ENCODE data around the gene ZNF385A. TPM values are rescaled to one million over a fixed set of nuclear protein-coding genes. Genes with fewer than 3 reads are reported as not detected.
A peak's percentile ranks its signal among the peaks of the same experiment; 100 is the strongest.

Gene ZNF385A
- total RNA-seq, 4 donors from 2014 or later, result 9.0 to 19.8 (median 13.5) TPM

DNA sequence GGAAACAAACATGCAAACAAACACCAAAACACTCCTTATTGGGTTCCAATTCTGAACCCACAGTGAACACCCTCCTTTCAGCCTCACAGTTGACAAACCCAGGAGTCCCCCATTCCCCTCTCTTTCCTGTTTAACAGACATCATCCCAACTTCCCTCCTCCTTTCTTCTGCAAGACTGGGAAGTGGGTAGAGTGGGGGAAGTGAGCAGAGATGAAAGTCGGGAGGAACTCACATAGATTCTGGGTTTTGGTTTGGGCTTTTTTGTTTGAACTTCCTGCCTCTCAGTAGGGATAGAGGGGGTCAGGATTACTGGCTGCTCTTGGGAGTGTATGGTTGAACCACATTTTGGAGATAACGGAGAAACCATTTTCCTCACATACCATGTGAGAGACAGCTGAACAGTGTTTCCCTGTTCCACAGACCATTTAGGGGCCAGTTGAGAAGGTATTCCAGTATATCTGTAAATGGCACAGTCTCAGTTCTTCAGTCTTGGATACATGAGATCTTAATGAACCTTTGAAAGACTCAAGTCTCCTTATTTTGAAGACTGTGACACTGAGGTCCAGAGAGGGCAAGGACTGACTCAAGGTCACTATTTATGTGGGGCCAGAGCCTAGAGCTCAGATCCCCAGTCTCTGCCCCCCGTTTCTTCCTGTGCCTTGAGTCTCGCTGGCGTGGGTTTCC is 16.4 kb downstream of the ZNF385A start:
- Histone ChIP-seq H3K4me3 (peak overlapping the region in 2 of 4 donors; percentile 31 to 56), H3K36me3 (no peaks in the 10 kb centered on the region), H3K27ac (peak overlapping the region in 3 of 4 donors; percentile 43 to 83 (median 83)), H3K27me3 (no peaks in the 10 kb centered on the region), H3K9me3 (no peaks in the 10 kb centered on the region), H3K4me1 (peaks cover 0 to 47% (median 27%) of the 10 kb centered on the region in 4 donors)
- 20 to 22% methylated on average over 5 of the region's 5 CpGs for WGBS, 2 donors
- TF ChIP-seq EP300 (IDR thresholded peaks at IDR 0.05) (no peak), POLR2A (IDR thresholded peaks at IDR 0.05) (no peak)
- TF ChIP-seq, protein P1, sequence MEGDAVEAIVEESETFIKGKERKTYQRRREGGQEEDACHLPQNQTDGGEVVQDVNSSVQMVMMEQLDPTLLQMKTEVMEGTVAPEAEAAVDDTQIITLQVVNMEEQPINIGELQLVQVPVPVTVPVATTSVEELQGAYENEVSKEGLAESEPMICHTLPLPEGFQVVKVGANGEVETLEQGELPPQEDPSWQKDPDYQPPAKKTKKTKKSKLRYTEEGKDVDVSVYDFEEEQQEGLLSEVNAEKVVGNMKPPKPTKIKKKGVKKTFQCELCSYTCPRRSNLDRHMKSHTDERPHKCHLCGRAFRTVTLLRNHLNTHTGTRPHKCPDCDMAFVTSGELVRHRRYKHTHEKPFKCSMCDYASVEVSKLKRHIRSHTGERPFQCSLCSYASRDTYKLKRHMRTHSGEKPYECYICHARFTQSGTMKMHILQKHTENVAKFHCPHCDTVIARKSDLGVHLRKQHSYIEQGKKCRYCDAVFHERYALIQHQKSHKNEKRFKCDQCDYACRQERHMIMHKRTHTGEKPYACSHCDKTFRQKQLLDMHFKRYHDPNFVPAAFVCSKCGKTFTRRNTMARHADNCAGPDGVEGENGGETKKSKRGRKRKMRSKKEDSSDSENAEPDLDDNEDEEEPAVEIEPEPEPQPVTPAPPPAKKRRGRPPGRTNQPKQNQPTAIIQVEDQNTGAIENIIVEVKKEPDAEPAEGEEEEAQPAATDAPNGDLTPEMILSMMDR (IDR thresholded peaks at IDR 0.05), result no peak
- DNase-seq (ENCODE audit: low spot score in 2 of 2), result no peak

DNA sequence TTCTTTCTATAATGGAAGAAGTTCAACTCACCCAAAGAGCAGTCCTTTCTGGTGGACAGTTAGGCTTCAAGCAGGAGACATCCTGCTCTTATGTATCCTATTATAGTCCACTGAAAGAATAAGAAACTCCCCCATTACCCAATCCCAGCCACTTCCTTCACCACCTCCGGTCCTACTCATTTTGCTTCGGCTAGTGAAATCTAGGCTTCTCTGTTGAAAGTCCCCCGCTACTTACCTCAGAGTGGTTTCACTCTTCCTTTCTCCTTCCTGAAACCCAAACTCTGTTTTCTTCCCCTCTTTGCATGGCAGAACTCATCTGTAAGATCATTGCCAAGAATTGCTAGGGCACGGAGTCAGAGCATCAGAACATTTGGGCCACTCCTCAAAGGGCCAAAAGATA is 20.1 kb downstream of the ZNF385A start, which contains the start of gene GPR84:
Gene GPR84, minus strand, starts transcription at position 74 of the 400 bp plus-strand sequence. CDS start 635 bp downstream, outside the sequence.
- Histone ChIP-seq H3K27ac (no peak within 1 kb of the TSS), H3K9me3 (no peaks in the 10 kb centered on the region), H3K36me3 (no peaks in the 10 kb centered on the region), H3K4me1 (peaks cover 0 to 33% (median 14%) of the 10 kb centered on the region in 4 donors), H3K27me3 (no peaks in the 10 kb centered on the region), H3K4me3 (no peak within 1 kb of the TSS)
- peak in 1 of 2 donors; percentile 38 for TF ChIP-seq EP300 (IDR thresholded peaks at IDR 0.05)
- TF ChIP-seq, protein P1 (IDR thresholded peaks at IDR 0.05), result no peak
- WGBS, 2 donors, result 69 to 78% methylated on average over 4 of the region's 4 CpGs
- DNase-seq (ENCODE audit: low spot score in 2 of 2), result no peak

DNA sequence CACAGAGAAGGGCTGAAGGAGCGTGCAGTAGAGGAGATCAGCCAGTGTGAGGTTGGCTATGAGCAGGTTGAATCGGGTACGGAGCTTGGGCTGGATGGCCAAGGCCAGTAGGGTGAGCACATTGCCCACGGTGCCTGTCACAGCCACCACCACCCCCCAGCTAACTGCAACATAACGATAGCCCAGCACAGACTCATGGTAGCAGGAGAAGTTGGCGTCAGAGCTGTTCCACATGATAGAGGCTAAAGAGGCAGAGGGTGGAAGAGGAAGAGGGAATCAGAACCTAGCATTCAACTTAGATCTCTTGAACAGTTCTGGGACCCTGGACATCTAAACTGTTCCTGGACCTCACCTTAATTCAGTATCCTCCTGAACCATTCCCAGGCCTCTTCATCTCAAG is 20.9 kb downstream of the ZNF385A start:
- Histone ChIP-seq H3K27me3 (no peaks in the 10 kb centered on the region), H3K4me1 (peaks cover 0 to 26% (median 8%) of the 10 kb centered on the region in 4 donors), H3K9me3 (no peaks in the 10 kb centered on the region), H3K27ac (no peak overlapping the region), H3K36me3 (no peaks in the 10 kb centered on the region), H3K4me3 (no peak overlapping the region)
- no peak for DNase-seq (ENCODE audit: low spot score in 2 of 2)
- WGBS, 2 donors, result 72 to 73% methylated on average over 6 of the region's 6 CpGs
- no peak for TF ChIP-seq POLR2A (IDR thresholded peaks at IDR 0.05)
- TF ChIP-seq, protein P1 (IDR thresholded peaks at IDR 0.05), result no peak
- no peak for TF ChIP-seq EP300 (IDR thresholded peaks at IDR 0.05)

DNA sequence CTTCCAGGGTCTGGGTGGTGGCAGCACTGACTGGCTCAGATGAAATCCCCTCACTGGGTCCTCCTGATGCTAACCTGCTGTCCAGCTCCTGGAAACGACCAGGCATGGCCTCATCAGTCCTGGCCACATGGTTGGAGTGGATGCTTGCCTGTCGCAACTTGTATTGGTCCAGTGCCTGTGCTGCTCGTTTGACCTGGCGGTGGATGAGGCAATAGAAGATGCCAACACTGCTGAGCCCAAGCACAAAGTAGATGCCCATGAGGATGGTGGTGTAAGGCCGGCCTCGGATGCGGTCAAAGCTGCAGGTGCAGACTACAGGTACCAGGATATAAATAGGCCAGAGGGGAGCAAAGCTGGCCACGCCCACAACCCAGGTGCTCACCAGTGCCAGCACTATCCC is 21.5 kb downstream of the ZNF385A start:
- Histone ChIP-seq H3K4me1 (peaks cover 0 to 26% (median 10%) of the 10 kb centered on the region in 4 donors), H3K27ac (no peak overlapping the region), H3K9me3 (no peaks in the 10 kb centered on the region), H3K36me3 (no peaks in the 10 kb centered on the region), H3K27me3 (no peaks in the 10 kb centered on the region), H3K4me3 (no peak overlapping the region)
- WGBS, 2 donors, result 81 to 83% methylated on average over 8 of the region's 8 CpGs
- DNase-seq (ENCODE audit: low spot score in 2 of 2), result no peak
- TF ChIP-seq POLR2A (IDR thresholded peaks at IDR 0.05) (no peak), EP300 (IDR thresholded peaks at IDR 0.05) (no peak)
- TF ChIP-seq, protein P1 (IDR thresholded peaks at IDR 0.05), result no peak

DNA sequence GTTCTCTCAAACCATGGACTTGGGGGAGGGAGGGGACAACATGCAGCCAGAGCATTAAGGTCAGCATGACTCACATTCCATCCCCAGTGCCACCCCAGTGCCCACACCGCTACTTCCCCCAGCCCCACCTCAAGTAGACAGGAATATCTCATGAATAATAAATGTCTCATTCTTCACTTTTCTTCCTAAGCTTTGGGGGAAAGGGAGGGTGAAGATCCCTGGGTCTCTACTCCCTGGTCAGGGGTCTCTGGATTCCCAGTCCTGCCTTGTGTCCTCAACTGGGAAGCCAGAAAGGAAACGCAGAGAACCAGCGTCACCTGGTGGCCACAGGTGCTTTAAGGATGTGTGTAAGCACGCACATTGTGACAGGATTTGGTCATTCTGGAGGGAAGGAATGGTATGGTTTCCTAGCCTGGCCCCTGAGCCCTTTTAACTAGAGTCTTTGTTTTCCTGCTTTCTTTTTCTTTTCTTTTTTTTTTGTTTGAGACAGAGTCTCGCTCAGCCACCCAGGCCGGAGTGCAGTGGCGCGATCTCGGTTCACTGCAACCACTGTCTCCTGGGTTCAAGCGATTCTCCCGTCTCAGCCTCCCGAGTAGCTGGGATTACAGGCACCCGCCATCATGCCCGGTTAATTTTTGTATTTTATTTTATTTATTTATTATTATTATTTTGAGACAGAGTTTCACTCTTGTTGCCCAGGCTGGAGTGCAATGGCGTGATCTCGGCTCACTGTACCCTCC is 23.6 kb downstream of the ZNF385A start:
- peak; percentile 55 to 75 for DNase-seq (ENCODE audit: low spot score in 2 of 2)
- H3K4me1 ChIP-seq, result peaks cover 0 to 43% (median 13%) of the 10 kb centered on the region in 4 donors
- TF ChIP-seq POLR2A (IDR thresholded peaks at IDR 0.05) (no peak), EP300 (IDR thresholded peaks at IDR 0.05) (peak in 1 of 2 donors; percentile 12)
- TF ChIP-seq, protein P1 (IDR thresholded peaks at IDR 0.05), result peak; percentile 61 to 81 (median 73)
- no peaks in the 10 kb centered on the region for H3K36me3 ChIP-seq
- no peaks in the 10 kb centered on the region for H3K9me3 ChIP-seq
- H3K27me3 ChIP-seq, result no peaks in the 10 kb centered on the region
- no peak overlapping the region for H3K4me3 ChIP-seq
- 51 to 53% methylated on average over 16 of the region's 16 CpGs for WGBS, 2 donors
- peak overlapping the region in 2 of 4 donors; percentile 91 to 95 for H3K27ac ChIP-seq

Measured in tibial nerve (tissue), 4 donors.